ENCODE measurements around the gene AIG1.

AIG1 gene

DNA sequence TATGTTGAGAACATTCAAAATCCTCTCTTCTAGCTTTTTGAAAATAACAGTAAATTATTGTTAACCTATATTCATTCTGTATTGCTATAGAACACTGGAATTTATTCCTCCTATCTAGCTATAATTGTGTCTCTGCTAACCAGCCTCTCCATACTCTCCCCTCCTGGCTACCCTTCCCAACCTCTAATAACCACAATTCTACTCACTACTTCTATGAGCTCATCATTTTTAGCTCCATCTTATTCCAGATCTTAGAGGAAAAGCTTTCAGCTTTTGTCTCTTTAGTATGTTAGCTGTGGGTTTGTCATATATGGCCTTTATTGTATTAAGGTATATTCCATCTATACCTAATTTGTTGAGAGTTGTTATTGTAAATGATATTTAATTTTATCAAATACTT is 108.8 kb downstream of the AIG1 start:
- no peak for DNase-seq

DNA sequence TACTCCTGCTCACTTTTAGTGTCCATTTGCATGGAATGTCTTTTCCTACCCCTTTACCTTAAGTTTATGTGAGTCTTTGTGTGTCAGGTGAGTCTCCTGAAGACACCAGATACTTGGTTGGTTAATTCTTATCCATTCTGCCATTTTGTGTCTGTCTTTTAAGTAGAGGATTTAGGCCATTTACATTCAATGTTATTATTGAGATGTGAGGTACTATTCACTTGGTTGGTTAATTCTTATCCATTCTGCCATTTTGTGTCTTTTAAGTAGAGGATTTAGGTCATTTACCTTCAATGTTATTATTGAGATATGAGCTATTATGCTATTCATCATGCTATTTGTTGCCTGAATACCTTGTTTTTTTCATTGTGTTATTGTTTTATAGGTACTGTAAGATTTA is 113.8 kb downstream of the AIG1 start:
- no peak for DNase-seq

DNA sequence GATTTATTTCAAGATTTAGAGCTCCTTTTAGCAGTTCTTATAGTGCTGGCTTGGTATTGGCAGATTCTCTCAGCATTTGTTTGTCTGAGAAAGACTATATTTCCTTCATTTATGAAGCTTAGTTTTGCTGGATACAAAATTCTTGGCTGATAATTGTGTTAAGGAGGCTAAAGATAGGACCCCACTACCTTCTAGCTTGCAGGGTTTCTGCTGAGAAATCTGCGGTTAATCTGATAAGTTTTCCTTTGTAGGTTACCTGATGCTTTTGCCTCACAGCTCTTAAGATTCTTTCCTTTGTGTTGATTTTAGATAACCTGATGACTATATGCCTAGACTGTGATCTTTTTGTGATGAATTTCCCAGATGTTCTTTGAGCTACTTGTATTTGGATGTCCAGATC is 114.3 kb downstream of the AIG1 start:
- DNase-seq: no peak

DNA sequence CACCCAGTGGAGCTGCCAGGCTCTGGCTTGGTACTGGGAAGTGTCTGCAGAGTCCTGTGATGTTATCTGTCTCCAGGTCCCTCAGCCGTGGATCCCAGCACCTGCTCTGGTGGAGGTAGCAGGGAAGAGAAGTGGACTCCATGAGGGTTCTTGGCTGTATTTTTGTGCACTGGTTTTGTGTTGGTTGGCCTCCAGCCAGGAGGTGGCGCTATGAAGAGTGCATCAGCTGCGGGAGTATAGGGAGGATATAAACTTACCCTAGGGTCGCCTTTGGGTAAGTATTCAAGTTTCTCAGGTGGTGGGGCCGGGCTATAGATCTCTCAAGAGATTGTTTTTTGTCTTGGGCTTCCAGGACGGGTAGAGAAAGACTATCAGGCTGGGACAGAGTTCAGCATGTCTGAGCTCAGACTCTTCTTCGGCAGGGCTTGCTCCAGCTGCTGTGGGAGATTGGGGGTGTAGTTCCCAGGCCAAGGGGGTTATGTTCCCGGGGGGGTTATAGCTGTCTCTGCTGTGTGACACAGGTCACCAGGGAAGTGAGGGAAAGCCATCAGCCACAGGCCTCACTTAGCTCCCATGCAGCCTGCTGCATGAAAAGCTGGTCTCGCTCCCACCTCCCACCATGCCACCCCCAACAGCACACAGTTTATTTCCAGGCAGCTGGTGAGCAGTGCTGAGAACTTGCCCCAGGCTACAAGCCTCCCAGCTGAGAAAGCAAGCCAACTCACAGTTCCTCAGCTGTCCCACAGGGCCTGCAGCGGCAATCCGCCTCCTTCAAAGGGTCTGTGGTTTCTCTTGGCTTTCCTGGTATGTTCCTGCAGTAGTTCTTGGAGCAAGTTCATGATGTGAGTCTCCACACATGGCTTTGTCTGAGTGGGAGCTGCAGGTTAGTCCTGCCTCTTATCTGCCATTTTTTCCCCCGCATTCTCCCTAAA is 115.7 kb downstream of the AIG1 start:
- no peak for DNase-seq

DNA sequence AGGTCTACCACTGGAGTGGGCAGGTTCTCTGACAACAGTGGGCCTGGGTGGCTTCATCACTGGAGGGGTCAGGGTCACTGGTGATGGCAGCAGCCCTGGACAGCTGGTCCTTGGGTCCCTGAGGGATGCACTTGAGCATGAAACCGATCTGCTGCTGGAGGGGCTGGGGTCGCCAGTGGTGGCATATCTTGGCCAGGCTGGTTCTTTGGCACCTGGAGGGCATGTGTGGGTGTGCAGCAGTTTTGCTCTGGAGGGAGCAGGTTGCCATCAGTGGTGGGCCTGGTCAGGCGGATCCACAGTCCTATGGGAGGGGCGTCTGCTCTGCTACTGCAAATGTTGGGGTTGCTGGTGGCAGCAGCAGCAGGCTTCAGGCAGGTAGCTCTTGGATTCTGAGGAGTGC is 117.0 kb downstream of the AIG1 start:
- no peak for DNase-seq

DNA sequence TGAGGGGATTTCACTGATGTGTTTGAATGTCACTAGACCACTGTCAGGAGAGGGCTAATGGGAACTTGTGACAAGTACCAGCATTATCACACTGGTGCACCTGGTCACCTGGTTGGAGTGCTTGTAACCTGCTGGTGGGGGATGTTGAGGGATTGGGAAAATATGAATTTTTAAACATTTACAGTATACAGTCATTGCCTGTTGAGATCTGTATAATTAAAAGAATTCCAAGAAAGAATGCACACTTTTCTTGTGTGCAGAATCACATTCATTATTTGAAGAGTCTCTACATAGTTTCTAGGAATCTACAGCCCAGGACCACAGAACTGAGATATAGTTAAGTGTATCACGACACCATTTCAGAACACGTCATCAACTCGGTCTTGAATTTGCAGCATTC is 118.4 kb downstream of the AIG1 start:
- no peak for DNase-seq

DNA sequence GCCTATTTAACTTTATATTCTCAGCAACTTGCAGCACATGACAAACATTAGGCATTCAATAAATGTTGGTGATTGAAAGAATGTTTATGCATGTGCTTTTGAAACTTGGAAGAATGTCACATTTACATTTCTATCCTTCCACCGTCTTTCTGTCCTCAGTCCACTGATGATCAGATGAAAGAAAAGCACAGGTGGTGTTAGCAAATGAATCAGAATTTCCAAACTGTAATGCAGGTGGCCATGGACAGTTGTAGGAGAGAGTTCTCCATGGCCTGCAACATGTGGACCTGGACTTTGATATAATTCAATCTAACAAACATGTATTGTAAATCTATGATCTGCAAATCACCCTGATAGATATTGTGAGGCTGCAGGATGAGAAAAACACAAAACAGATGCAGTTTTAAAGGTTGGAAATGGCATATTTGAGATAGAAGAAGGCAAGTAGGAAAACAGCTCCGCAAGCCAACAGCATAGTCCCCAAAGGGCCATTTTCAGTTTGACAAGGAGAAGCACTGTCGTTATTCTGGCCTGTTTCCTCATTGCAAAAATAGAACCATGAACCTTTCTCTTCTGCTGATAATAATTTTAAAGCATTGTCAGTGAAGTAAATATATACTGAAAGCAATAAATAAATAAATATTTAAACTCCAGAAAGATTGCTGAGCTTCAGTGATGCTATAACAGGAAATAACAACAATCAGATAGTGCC is 119.4 kb downstream of the AIG1 start:
- no peak for DNase-seq

DNA sequence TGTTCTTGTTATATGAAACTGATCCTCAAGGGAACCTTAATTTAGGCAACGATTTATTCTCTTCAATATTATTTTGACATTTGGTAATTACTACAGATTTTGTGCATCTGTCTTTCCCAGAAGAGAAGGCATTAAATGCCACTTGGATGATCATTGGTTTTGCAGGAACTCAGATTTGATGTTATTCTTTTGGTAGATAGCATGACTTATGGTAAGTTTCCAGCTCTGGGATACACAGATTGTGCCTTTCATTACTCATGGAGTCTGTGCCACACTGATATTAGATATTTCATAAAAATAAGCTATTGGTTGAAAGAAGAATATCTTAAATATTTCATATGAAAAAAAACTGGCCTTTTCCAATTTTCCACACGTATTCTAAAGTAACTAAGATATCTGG is 120.1 kb downstream of the AIG1 start:
- no peak for DNase-seq

DNA sequence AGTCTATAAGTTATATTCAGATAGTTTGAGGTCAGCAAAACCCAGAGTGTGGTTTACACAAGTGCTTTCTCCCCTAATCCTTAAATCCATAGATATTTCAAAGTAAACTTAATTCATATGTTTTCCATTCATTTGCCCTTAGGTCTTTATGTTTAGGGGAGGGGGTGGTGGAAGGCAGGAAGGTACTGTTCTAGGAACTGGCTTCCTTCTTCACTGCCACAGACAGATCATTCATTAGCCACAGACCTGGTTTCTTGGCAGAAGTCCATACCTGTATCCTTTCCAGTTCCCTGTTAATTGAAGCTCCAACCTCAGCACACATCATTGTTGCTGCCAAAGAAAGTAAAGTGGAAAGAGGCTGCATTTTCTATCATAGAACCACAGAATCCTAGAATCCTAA is 123.0 kb downstream of the AIG1 start:
- DNase-seq: no peak

DNA sequence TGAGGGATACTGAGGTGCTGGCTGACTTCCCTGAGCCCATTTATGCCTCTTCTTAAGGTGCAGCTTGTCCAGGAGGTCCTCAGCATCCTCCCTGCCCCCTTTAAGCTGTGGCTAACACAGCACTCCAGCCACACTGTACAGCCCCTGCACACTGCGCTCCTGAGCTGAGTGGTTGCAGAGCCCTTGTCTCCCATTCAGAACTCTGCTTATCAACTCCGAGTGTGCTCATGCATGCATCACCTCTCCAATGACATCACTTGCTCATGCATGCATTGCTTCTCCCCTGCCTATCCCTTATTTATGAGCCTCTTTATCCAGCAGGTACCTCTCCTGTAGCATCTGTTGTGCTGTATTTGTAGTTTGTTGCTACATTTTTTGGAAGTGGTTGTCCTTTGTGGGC is 124.6 kb downstream of the AIG1 start:
- no peak for DNase-seq

DNA sequence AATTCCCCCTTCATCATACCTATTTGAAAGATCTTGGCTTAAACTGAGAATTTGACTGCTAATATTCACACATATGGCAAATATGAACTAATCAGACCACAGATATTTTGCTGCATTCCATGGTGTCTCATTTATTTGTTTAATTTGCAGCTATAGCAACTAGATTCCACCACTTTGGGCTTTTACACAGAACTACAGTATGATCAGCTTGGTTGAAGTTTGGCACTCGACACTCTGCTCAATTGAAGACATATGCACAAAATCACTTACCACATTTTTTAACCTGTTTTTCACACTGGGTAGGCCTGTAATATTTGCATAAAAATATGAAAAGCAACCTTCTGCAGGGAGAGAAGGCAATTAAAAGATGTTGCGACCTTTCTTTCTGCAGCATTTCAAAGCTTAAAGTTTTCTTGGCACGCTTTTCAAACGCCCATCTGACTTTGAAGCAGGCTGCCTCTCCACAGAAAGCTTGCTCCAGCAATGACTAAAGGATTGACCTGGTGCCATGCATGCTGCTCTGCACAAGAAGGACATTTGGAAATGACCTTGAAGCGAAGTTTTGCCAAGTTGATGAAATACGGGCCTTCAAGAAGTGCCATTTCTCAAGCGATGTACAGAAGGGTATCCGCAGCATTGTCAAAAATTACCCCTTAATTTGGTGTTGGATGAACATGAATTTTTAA is 126.7 kb downstream of the AIG1 start:
- no peak for DNase-seq

DNA sequence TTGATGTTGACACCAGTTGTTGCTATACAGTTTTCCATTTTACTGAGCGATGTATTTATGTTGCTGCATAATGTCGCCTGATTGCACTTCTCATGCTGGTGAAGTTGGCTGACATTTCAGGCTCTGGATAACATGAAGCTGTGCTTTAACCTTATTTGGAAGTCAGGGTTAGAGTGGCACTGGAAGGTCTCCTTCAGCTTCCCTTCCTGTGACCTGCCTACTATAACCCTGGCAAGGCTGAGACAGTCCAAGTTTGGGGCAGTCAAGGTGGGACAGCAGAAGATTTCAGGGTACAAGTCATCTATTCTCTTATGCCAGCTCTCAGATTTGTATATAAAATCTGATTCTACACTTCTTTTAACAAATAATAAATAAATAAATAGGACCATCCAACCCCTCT is 127.6 kb downstream of the AIG1 start:
- DNase-seq: no peak

DNA sequence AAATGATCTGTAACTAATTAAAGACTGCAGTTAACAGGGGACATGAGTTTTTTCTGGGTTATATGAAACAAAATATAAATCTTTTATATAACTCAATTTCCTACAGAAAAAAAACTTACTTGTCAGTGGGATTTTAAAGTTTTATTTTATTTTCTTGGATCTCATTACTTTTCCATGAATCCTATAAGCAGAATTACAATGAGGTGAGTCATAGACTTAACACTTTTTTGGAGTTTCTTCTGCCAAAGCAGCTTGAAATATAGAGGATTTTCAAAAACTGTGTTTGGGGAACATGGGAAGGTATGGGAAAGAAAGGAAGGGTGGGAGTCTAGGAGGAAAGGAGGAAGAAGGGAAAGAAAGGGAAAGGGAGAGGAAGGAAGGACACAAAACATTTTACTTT is 130.7 kb downstream of the AIG1 start:
- no peak for DNase-seq

DNA sequence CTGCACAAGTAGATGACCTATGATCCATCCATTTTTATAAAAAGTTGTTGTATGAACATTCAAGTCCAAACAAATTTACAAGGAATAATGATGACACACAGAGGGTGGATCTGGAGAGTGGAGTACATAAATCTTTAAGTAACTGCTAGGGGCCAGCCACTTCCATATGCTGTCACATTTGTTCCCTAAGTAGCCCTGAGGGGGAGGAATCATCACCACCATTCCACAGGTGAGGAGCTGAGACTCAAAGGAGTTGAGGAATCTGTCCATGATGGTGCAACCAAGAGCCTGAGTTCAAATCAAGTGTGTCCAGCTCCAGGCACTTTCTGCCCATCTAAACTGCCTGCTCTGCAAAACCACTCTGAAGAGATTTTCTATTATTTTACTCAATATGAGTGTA is 132.1 kb downstream of the AIG1 start:
- no peak for DNase-seq

DNA sequence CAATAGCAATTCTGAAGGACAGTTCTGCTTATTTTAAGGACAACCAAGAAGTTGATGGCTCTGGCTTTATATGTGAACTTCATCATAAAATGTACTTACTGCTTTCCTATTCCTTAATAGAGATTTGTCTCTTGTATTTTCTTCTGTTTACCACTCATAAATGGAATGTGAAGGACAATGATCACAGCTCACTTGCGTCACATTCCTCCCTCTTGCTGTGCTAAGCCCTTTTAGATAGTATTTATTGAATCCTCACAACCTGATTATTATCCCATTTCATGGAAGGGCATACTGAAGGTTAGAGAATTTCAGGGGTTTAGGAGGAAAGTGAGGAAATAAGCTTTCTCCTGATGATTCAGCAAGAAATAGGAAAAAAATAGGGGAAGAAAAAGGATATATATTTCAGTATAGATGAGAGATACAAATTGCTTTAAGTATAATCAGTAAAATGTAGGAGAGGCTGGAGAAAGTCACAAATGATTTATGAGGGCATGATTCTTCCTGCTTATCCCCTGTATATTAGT is 132.9 kb downstream of the AIG1 start:
- no peak for DNase-seq

DNA sequence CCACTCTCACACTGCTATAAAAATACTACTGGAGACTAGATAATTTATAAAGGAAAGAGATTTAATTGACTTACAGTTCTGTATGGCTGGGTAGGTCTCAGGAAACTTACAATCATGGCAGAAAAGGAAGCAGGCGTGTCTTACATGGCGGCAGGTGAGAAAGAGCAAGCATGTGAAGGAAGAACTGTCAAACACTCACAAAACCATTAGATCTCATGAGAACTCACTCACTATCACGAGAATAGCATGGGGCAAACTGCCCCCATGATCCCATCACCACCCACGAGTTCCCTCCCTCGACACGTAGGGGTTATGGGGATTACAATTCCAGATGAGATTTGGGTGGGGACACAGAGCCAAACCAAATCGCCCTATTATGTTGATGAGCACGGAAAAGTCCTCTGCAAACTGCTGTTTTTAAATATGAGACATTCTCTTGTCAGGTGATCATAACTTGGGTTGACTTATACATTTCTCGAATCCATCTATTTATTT is 133.5 kb downstream of the AIG1 start:
- no peak for DNase-seq

DNA sequence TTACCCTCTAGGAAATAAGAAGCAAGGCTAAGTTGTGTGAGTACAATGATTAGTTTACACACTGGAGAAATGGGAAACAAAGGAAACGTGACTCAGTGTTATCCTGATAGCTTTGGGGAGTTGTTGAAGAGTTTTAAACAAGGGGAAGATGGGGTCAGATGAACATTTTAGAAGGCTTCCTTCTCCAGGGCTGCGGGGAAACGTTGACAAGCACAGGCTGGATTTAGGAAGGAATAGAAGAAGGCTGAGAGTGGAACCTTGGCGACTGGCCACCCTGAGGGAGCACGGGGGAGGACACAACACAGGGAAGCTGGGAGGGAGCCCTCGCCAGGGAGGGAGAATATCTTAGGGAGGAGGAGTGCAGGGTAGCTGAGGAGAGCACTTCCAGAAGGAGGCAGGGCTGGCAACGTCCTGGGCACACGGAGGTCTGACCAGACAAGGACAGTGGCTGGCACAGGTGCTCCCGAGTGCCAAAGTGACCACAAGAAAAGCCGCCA is 134.7 kb downstream of the AIG1 start:
- DNase-seq: no peak

DNA sequence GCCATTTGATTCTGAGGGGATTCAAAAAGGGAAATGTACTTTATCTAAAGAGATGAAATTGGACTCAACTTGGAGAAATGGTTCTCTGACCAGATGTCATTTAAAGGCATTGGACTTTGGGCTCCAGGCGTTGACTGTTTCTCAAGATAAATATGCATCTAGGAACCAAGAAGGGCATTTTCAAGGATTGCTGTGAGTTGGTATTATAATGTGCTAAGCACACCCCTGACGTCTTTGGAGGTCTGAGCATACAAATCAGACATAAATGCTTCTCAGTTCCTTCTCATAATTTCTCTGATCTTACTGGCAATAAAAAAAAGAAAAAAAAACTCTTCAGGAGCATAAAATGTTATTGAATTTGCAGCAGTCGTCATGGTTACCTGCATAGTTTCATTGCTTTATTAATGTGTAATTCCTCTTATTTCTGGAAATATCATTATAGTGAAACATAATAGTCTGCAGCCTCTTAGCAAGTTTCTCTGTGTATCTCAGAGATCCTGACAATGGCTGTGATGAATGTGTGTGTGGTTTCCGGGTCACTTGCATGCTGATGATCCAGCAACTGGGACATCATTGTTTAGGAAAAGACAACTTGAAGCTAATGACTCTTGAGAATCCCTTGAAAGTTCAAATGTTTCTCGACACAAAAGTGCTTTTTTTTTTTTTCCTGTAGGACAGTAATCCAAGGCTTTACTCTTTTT is 136.0 kb downstream of the AIG1 start:
- no peak for DNase-seq

DNA sequence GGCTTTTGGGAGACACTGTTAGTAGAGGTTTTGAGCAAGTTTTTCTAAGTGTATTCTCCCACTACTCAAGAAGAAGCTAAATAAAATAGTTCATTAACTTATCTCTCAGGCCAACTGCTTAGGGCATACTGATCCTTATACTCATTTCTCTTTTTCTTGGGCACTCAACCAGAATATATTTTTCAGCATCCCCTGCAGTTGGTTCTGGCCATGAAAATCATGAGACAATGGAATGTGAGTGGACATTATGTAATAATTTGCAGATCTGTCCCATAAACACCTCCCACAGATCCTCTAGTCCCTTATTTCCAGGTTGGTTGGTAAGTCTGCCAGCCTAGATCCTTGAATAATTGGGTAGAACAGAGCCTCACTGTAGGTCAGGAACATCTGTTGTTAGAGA is 136.7 kb downstream of the AIG1 start:
- DNase-seq: no peak

DNA sequence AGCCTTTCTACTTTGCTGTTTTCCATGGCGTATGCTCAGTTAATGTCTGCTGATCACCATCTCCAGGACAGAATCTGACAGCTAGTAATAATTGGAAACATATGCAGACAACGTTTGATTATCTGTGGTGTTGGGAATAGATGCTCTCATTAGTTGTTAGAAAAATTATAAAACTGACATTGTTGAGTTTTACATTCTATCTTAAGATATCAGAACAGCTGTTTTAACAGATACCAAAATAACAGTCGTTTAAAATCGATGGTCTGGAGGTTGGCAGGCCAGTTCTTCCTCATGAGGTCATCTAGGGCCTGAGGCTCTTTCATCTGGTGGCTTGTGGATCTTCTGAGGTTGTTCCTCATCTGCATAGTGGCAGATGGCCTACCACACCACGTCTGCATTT is 137.6 kb downstream of the AIG1 start:
- DNase-seq: no peak

DNA sequence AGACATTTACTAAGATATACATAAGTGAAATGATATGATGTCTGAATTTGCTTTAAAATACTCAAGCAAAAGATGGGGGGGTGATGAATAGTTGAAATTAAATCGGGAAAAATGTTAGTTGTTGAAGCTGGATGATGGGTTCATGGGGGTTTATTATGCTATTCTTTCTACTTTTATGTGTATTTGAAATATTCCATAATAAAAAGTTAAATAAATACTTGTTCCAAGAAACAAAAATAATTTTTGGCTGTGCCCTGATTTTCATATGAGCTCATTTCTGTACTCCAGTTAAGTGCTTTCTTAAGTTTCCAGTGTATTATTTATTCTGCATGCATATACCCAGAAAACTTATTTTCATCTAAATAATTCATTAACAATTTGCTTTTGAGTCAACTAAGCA is 138.6 kb downstream of the AIG1 start:
- DNase-seq: no peak

DNA sequence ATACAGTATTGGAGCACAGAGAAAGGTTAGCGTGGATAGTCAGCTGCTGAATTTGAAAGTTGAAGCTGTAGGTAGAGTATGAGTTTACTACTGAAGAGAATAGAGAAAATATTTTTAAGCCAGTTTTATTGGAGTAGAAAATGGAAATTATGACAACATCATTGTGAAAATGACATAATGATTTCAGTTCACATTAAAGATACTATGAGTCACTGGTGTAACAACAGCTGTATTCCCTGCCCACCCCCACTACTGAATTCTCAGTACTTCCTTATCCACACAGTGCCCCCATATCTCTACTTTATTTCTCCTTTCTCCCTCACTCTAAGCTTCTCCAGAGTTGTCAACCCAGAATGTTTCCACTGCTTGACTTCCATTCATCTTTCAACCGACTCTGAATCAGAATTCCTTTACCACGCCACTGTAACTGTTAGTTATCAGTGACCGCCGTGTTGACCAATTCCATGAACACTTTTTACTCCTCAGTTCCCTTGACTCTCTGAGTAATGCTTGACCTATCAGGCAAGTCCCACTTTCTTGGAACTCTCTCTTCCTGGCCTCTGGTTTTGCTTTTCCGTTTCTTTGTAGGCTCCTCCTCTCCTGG is 139.6 kb downstream of the AIG1 start:
- DNase-seq: no peak
